OCI-LY1 (cell line): ENCODE results near the gene FBXO36.

Experiments used
- H2AFZ ChIP-seq: fragments of 200-600 bp; sonication (generic), shearing (Covaris generic); 2 replicates; pipeline ENCODE4 v1.6.0; 2014; ENCODE audit warnings: antibody characterized with exemption, mild to moderate bottlenecking, low read length
- H3F3A ChIP-seq: fragments of 200-600 bp; sonication (generic), shearing (Covaris generic); 2 replicates; pipeline ENCODE4 v1.6.0; 2014; ENCODE audit warnings: mild to moderate bottlenecking, antibody characterized with exemption, low read length, moderate library complexity; ENCODE audit not compliant: insufficient read depth
- H3K27ac ChIP-seq: fragments of 200-600 bp; sonication (generic); 2 replicates; pipeline ENCODE4 v1.5.1; 2014; ENCODE audit warnings: low read length, mixed run types, mild to moderate bottlenecking, low read depth; ENCODE audit not compliant: poor library complexity, severe bottlenecking
- H3K27me3 ChIP-seq: fragments of 200-600 bp; sonication (generic); 2 replicates; pipeline ENCODE4 v1.6.0; 2014; ENCODE audit warnings: antibody characterized with exemption, mild to moderate bottlenecking, low read length, moderate library complexity; ENCODE audit not compliant: insufficient read depth
- H3K36me3 ChIP-seq: fragments of 200-600 bp; sonication (generic); 2 replicates; pipeline ENCODE4 v1.6.1; 2014; ENCODE audit warnings: mild to moderate bottlenecking, antibody characterized with exemption, low read length, moderate library complexity, mixed read lengths; ENCODE audit not compliant: insufficient read depth
- H3K4me1 ChIP-seq: fragments of 200-600 bp; sonication (generic); 2 replicates; pipeline ENCODE4 v1.5.1; 2014; ENCODE audit warnings: mild to moderate bottlenecking, low read length, moderate library complexity; ENCODE audit not compliant: insufficient read depth, severe bottlenecking
- H3K4me2 ChIP-seq: fragments of 200-600 bp; sonication (generic), shearing (Covaris generic); 2 replicates; pipeline ENCODE4 v1.6.1; 2014; ENCODE audit warnings: low read length
- H3K4me3 ChIP-seq: fragments of 200-600 bp; sonication (generic); 2 replicates; pipeline ENCODE4 v1.5.1; 2014; ENCODE audit warnings: low read length, low read depth, mild to moderate bottlenecking, mixed read lengths; ENCODE audit not compliant: poor library complexity, severe bottlenecking
- H3K79me2 ChIP-seq: fragments of 200-600 bp; shearing (Covaris generic); 2 replicates; pipeline ENCODE4 v1.6.1; 2016; ENCODE audit warnings: mixed run types, low read length, mixed read lengths; ENCODE audit not compliant: insufficient read depth
- H3K9ac ChIP-seq: fragments of 200-600 bp; sonication (generic), shearing (Covaris generic); 2 replicates; pipeline ENCODE4 v1.6.1; 2014; ENCODE audit warnings: mild to moderate bottlenecking, low read length, mixed read lengths
- H3K9me2 ChIP-seq: fragments of 200-600 bp; sonication (generic), shearing (Covaris generic); 2 replicates; pipeline ENCODE4 v1.6.1; 2014; ENCODE audit warnings: low read depth, mild to moderate bottlenecking, low read length, mixed read lengths
- H3K9me3 ChIP-seq: fragments of 200-600 bp; shearing (Covaris generic); 2 replicates; pipeline ENCODE4 v1.6.1; 2014; ENCODE audit warnings: low read length, mixed read lengths
- H4K20me1 ChIP-seq: fragments of 200-600 bp; sonication (generic), shearing (Covaris generic); 2 replicates; pipeline ENCODE4 v1.6.0; 2016; ENCODE audit warnings: mild to moderate bottlenecking, low read length; ENCODE audit not compliant: insufficient read depth
- CTCF ChIP-seq: fragments of 200-600 bp; sonication (generic), shearing (Covaris generic); IDR thresholded peaks from 2 replicates; pipeline ENCODE4 v1.5.1; 2017; ENCODE audit warnings: mild to moderate bottlenecking, antibody characterized with exemption, low read length, moderate library complexity, mixed read lengths
- EZH2 ChIP-seq: fragments of 200-600 bp; sonication (generic), shearing (Covaris generic); IDR thresholded peaks from 2 replicates; pipeline ENCODE4 v1.8.0; 2017; ENCODE audit warnings: borderline replicate concordance, mixed run types, mild to moderate bottlenecking, antibody characterized with exemption, low read length, moderate library complexity, mixed read lengths

The FBXO36 gene

GRCh38 chr2:229993236-229993635 is 70.9 kb downstream of the FBXO36 start:
- H3K9me2 ChIP-seq = no peaks in the 10 kb centered on the region
- no peaks in the 10 kb centered on the region for H3F3A ChIP-seq
- H4K20me1 ChIP-seq = no peaks in the 10 kb centered on the region
- H3K9me3 ChIP-seq = no peaks in the 10 kb centered on the region
- H3K4me3 ChIP-seq = no peak overlapping the region
- no peak overlapping the region for H3K4me2 ChIP-seq
- no peak overlapping the region for H3K9ac ChIP-seq
- peaks cover 4% of the 10 kb centered on the region; the same call in 1 of the 2 replicates for H3K27me3 ChIP-seq
- no peak overlapping the region for H3K27ac ChIP-seq
- no peaks in the 10 kb centered on the region for H3K79me2 ChIP-seq
- TF ChIP-seq CTCF (no peak), EZH2 (no peak)
- H2AFZ ChIP-seq = no peak overlapping the region
- no peaks in the 10 kb centered on the region for H3K36me3 ChIP-seq
- H3K4me1 ChIP-seq = no peaks in the 10 kb centered on the region

- Histone ChIP-seq H3F3A (no peaks in the 10 kb centered on the region), H3K27me3 (peaks cover 3% of the 10 kb centered on the region; the same call in 1 of the 2 replicates), H3K4me1 (no peaks in the 10 kb centered on the region), H3K27ac (no peak overlapping the region), H3K9ac (no peak overlapping the region), H4K20me1 (no peaks in the 10 kb centered on the region), H3K4me3 (no peak overlapping the region), H3K4me2 (no peak overlapping the region), H3K36me3 (no peaks in the 10 kb centered on the region), H2AFZ (no peak overlapping the region), H3K9me3 (no peaks in the 10 kb centered on the region), H3K9me2 (no peaks in the 10 kb centered on the region), H3K79me2 (no peaks in the 10 kb centered on the region)
- TF ChIP-seq EZH2 (no peak), CTCF (no peak)
Measured at GRCh38 chr2:229996320-229996719, 74.0 kb downstream of the FBXO36 start.

- H3K79me2 ChIP-seq = no peaks in the 10 kb centered on the region
- H3K9me3 ChIP-seq = no peaks in the 10 kb centered on the region
- H3K9ac ChIP-seq = no peak overlapping the region
- no peak overlapping the region for H3K4me2 ChIP-seq
- no peaks in the 10 kb centered on the region for H3F3A ChIP-seq
- H3K4me1 ChIP-seq = no peaks in the 10 kb centered on the region
- no peak overlapping the region for H2AFZ ChIP-seq
- no peak overlapping the region for H3K4me3 ChIP-seq
- no peaks in the 10 kb centered on the region for H4K20me1 ChIP-seq
- no peaks in the 10 kb centered on the region for H3K9me2 ChIP-seq
- no peaks in the 10 kb centered on the region for H3K36me3 ChIP-seq
- H3K27ac ChIP-seq = no peak overlapping the region
- no peak for TF ChIP-seq EZH2
- no peak for TF ChIP-seq CTCF
- no peaks in the 10 kb centered on the region for H3K27me3 ChIP-seq
Measured at GRCh38 chr2:229997565-229997964, 75.3 kb downstream of the FBXO36 start.
